GM18861 (cell line): ENCODE data around the gene RABGGTA.
A peak's percentile ranks its signal among the peaks of the same experiment; 100 is the strongest.
"Not testable (repeated sequence)": the region's sequence is repeated elsewhere in the genome, so short reads cannot be mapped to it uniquely, and the experiment has no call there.

Experiments
- ATAC-seq: cut with Tn5 transposase; IDR thresholded peaks from one replicate; pipeline ENCODE4 v1.9.1; 2021; ENCODE audit not compliant: unreplicated experiment

The RABGGTA gene

GRCh38 chr14:24243336-24243836, 28.0 kb downstream of the RABGGTA start:
- no peak for ATAC-seq

GRCh38 chr14:24241829-24242443, 29.5 kb downstream of the RABGGTA start:
- ATAC-seq: peak; percentile 67

GRCh38 chr14:24240110-24240918, 31.1 kb downstream of the RABGGTA start:
- no peak for ATAC-seq

- ATAC-seq: no peak
Observed at GRCh38 chr14:24238527-24239037, 32.8 kb downstream of the RABGGTA start.

- ATAC-seq: no peak
Observed at GRCh38 chr14:24238123-24238522, 33.3 kb downstream of the RABGGTA start.

GRCh38 chr14:24237463-24237955, 33.9 kb downstream of the RABGGTA start:
- ATAC-seq: no peak

GRCh38 chr14:24236689-24237462, 34.5 kb downstream of the RABGGTA start:
- no peak for ATAC-seq

- no peak for ATAC-seq
Observed at GRCh38 chr14:24235804-24236688, 35.4 kb downstream of the RABGGTA start.

- ATAC-seq: no peak
Observed at GRCh38 chr14:24234095-24235005, 37.0 kb downstream of the RABGGTA start.

- ATAC-seq: no peak
Observed at GRCh38 chr14:24233538-24233866, 37.9 kb downstream of the RABGGTA start.

GRCh38 chr14:24232645-24233537, 38.5 kb downstream of the RABGGTA start, which contains the start of gene GMPR2:
Gene GMPR2 (plus strand): TSS chr14:24232929. CDS start chr14:24233254, 325 bp downstream.
- ATAC-seq: peak; percentile 33

GRCh38 chr14:24232121-24232644, 39.2 kb downstream of the RABGGTA start, which contains the start of gene NEDD8:
Gene NEDD8 (minus strand): TSS chr14:24232367. CDS start chr14:24232267, 100 bp downstream.
- ATAC-seq: peak; percentile 58

GRCh38 chr14:24231263-24232120, 39.9 kb downstream of the RABGGTA start:
- no peak for ATAC-seq

GRCh38 chr14:24228902-24229301, 42.5 kb downstream of the RABGGTA start:
- no peak for ATAC-seq

- ATAC-seq: no peak
Observed at GRCh38 chr14:24226473-24226872, 44.9 kb downstream of the RABGGTA start.

GRCh38 chr14:24224618-24225071, 46.8 kb downstream of the RABGGTA start:
- ATAC-seq: no peak

GRCh38 chr14:24222987-24223386, 48.4 kb downstream of the RABGGTA start:
- not testable (repeated sequence) for ATAC-seq
